Measurements from ENCODE around the gene RGSL1.
"Not testable (repeated sequence)": the region's sequence is repeated elsewhere in the genome, so short reads cannot be mapped to it uniquely, and the experiment has no call there.

RGSL1 gene

GRCh38 chr1:182525342-182525741 lies 75.4 kb downstream of the RGSL1 start:
- H3K4me3 ChIP-seq (ENCODE audit: low read length) = no peak overlapping the region
- no peak for DNase-seq (ENCODE audit: low read depth)
- TF ChIP-seq CTCF (IDR thresholded peaks at IDR 0.05; ENCODE audit: insufficient read depth, low read depth, low read length, missing control alignments) = no peak

GRCh38 chr1:182527680-182528079 lies 77.7 kb downstream of the RGSL1 start:
- H3K4me3 ChIP-seq (ENCODE audit: low read length) = no peak overlapping the region
- DNase-seq (ENCODE audit: low read depth) = peak; percentile 7
- TF ChIP-seq CTCF (IDR thresholded peaks at IDR 0.05; ENCODE audit: insufficient read depth, low read depth, low read length, missing control alignments) = peak; percentile 15

GRCh38 chr1:182528206-182528605 lies 78.3 kb downstream of the RGSL1 start:
- not testable (repeated sequence) for H3K4me3 ChIP-seq (ENCODE audit: low read length); DNase-seq (ENCODE audit: low read depth)

- TF ChIP-seq CTCF (IDR thresholded peaks at IDR 0.05; ENCODE audit: insufficient read depth, low read depth, low read length, missing control alignments) = no peak
- no peak for DNase-seq (ENCODE audit: low read depth)
- H3K4me3 ChIP-seq (ENCODE audit: low read length) = no peak overlapping the region
Measured at GRCh38 chr1:182533896-182534295, 84.0 kb downstream of the RGSL1 start.

GRCh38 chr1:182549346-182549745 lies 99.4 kb downstream of the RGSL1 start:
- no peak for TF ChIP-seq CTCF (IDR thresholded peaks at IDR 0.05; ENCODE audit: insufficient read depth, low read depth, low read length, missing control alignments)
- no peak overlapping the region for H3K4me3 ChIP-seq (ENCODE audit: low read length)
- DNase-seq (ENCODE audit: low read depth) = no peak

- TF ChIP-seq CTCF (IDR thresholded peaks at IDR 0.05; ENCODE audit: insufficient read depth, low read depth, low read length, missing control alignments) = no peak
- no peak for DNase-seq (ENCODE audit: low read depth)
- no peak overlapping the region for H3K4me3 ChIP-seq (ENCODE audit: low read length)
Measured at GRCh38 chr1:182549811-182550210, 99.9 kb downstream of the RGSL1 start.

GRCh38 chr1:182552527-182552926 lies 102.6 kb downstream of the RGSL1 start:
- TF ChIP-seq CTCF (IDR thresholded peaks at IDR 0.05; ENCODE audit: insufficient read depth, low read depth, low read length, missing control alignments) = no peak
- no peak for DNase-seq (ENCODE audit: low read depth)

GRCh38 chr1:182555493-182555892 lies 105.5 kb downstream of the RGSL1 start:
- TF ChIP-seq CTCF (IDR thresholded peaks at IDR 0.05; ENCODE audit: insufficient read depth, low read depth, low read length, missing control alignments) = no peak
- no peak for DNase-seq (ENCODE audit: low read depth)
- H3K4me3 ChIP-seq (ENCODE audit: low read length) = no peak overlapping the region

More at GRCh38 chr1:182552527-182552926, 102.6 kb downstream of the RGSL1 start:
- no peak overlapping the region for H3K4me3 ChIP-seq (ENCODE audit: low read length)

Data from epithelial cell of esophagus (primary cell).